Liver (tissue), 3 donors: ENCODE data around the gene RNU1-2.
"Not testable (repeated sequence)": the region's sequence is repeated elsewhere in the genome, so short reads cannot be mapped to it uniquely, and the experiment has no call there.

ENCODE experiments used
- EGR1 ChIP-seq, 2 donors: IDR thresholded peaks; 2 replicates each; pipeline ENCODE4 v1.6.1; 2016 to 2018; ENCODE audit warnings: antibody characterized with exemption in 2 of 2, low read depth in 2 of 2
- JUND ChIP-seq, 2 donors: IDR thresholded peaks; 2 replicates each; pipeline ENCODE4 v1.6.1; 2016; ENCODE audit warnings: antibody characterized with exemption in 2 of 2
- RAD21 ChIP-seq, 2 donors: IDR thresholded peaks; 2 replicates each; pipeline ENCODE4 v1.6.1; 2016; ENCODE audit warnings: antibody characterized with exemption in 2 of 2, mild to moderate bottlenecking in 2 of 2
- RXRA ChIP-seq, 2 donors: IDR thresholded peaks; 2 replicates each; pipeline ENCODE4 v1.6.1; 2017 to 2018; ENCODE audit warnings: antibody characterized with exemption in 2 of 2, mild to moderate bottlenecking in 1 of 2
- TAF1 ChIP-seq: conservative IDR thresholded peaks from 2 replicates; pipeline ENCODE4 v1.6.1; 2016; ENCODE audit warnings: antibody characterized with exemption, mild to moderate bottlenecking
- TF ChIP-seq, protein P1 (sequence below): fragments of 150-350 bp; IDR thresholded peaks from 2 replicates; pipeline ENCODE4 v1.5.1; 2017; ENCODE audit warnings: improper control_type of control experiment, low read depth, low read length; ENCODE audit not compliant: missing input control
- TF ChIP-seq, protein P2 (sequence below): IDR thresholded peaks from 2 replicates; pipeline ENCODE4 v1.6.1; 2016; ENCODE audit warnings: antibody characterized with exemption
- TF ChIP-seq, protein P3 (sequence below): IDR thresholded peaks from 2 replicates; pipeline ENCODE4 v1.6.1; 2016; ENCODE audit warnings: antibody characterized with exemption
- donor health status: healthy.
- donor health status: healthy.

DNA sequence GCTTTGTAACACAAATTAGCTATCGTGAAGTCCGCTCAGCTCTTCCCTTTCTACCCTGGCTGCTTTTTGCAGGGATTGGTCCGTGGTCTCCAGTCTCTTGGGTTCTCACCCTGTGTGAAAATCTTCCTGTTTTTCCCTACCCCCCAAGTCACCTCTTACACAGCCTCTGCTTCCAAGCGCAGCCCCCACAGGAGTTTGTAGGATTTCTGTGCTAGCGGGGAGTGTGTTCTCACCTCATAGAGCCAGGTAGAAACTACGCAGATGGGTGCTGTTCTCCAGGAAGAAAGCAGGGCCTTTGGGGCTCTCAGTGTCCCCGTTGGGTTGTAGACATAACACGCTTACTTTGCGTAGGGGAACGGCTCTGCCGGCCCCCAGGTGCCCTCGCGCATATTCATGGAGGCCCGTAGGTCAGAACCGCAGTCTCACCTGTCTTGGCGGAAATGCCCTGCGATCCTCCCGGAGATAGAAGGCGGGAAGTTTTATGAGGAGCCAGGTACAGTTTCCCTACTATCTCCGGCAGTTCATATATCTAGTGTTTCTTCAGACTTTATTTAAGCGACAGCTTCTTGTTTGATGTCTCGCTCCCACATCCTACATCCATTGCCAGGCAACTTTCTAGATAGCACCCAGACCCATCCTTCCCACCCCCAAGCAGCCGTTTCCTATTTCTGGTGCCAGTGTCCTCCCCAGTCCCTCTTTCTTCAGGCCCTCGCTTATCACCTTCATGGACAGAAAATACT lies 706 bp downstream of the RNU1-2 start:
- TF ChIP-seq, protein P1, sequence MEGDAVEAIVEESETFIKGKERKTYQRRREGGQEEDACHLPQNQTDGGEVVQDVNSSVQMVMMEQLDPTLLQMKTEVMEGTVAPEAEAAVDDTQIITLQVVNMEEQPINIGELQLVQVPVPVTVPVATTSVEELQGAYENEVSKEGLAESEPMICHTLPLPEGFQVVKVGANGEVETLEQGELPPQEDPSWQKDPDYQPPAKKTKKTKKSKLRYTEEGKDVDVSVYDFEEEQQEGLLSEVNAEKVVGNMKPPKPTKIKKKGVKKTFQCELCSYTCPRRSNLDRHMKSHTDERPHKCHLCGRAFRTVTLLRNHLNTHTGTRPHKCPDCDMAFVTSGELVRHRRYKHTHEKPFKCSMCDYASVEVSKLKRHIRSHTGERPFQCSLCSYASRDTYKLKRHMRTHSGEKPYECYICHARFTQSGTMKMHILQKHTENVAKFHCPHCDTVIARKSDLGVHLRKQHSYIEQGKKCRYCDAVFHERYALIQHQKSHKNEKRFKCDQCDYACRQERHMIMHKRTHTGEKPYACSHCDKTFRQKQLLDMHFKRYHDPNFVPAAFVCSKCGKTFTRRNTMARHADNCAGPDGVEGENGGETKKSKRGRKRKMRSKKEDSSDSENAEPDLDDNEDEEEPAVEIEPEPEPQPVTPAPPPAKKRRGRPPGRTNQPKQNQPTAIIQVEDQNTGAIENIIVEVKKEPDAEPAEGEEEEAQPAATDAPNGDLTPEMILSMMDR: not testable (repeated sequence)
- not testable (repeated sequence) for TF ChIP-seq RAD21 (IDR thresholded peaks at IDR 0.05); EGR1 (IDR thresholded peaks at IDR 0.05; ENCODE audit: low read depth in 2 of 2); TAF1; RXRA (IDR thresholded peaks at IDR 0.05); JUND (IDR thresholded peaks at IDR 0.05)
- TF ChIP-seq, protein P2, sequence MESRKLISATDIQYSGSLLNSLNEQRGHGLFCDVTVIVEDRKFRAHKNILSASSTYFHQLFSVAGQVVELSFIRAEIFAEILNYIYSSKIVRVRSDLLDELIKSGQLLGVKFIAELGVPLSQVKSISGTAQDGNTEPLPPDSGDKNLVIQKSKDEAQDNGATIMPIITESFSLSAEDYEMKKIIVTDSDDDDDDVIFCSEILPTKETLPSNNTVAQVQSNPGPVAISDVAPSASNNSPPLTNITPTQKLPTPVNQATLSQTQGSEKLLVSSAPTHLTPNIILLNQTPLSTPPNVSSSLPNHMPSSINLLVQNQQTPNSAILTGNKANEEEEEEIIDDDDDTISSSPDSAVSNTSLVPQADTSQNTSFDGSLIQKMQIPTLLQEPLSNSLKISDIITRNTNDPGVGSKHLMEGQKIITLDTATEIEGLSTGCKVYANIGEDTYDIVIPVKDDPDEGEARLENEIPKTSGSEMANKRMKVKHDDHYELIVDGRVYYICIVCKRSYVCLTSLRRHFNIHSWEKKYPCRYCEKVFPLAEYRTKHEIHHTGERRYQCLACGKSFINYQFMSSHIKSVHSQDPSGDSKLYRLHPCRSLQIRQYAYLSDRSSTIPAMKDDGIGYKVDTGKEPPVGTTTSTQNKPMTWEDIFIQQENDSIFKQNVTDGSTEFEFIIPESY: not testable (repeated sequence)
- TF ChIP-seq, protein P3, sequence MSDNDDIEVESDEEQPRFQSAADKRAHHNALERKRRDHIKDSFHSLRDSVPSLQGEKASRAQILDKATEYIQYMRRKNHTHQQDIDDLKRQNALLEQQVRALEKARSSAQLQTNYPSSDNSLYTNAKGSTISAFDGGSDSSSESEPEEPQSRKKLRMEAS: not testable (repeated sequence)
